GM21529 (cell line): Measurements from ENCODE around the gene S1PR4.
"Not testable (repeated sequence)": the region's sequence is repeated elsewhere in the genome, so short reads cannot be mapped to it uniquely, and the experiment has no call there.

Experiments used
- ATAC-seq: cut with Tn5 transposase; IDR thresholded peaks from one replicate; pipeline ENCODE4 v1.9.1; 2021; ENCODE audit not compliant: unreplicated experiment

S1PR4 gene

GRCh38 chr19:3192684-3193083 is 14.1 kb downstream of the S1PR4 start:
- no peak for ATAC-seq

- no peak for ATAC-seq
Measured at GRCh38 chr19:3193256-3194105, 14.9 kb downstream of the S1PR4 start.

- no peak for ATAC-seq
Measured at GRCh38 chr19:3194106-3195087, 15.8 kb downstream of the S1PR4 start.

- ATAC-seq, result no peak
Measured at GRCh38 chr19:3196064-3196932, 17.7 kb downstream of the S1PR4 start.

- ATAC-seq, result no peak
Measured at GRCh38 chr19:3196933-3197205, 18.3 kb downstream of the S1PR4 start.

GRCh38 chr19:3198901-3199700 is 20.5 kb downstream of the S1PR4 start:
- ATAC-seq, result no peak

- ATAC-seq, result no peak
Measured at GRCh38 chr19:3201072-3201700, 22.6 kb downstream of the S1PR4 start.

- no peak for ATAC-seq
Measured at GRCh38 chr19:3201911-3202310, 23.3 kb downstream of the S1PR4 start.

- ATAC-seq, result no peak
Measured at GRCh38 chr19:3202346-3202745, 23.8 kb downstream of the S1PR4 start.

- ATAC-seq, result not testable (repeated sequence)
Measured at GRCh38 chr19:3202895-3203294, 24.3 kb downstream of the S1PR4 start.

- ATAC-seq, result no peak
Measured at GRCh38 chr19:3203805-3204645, 25.5 kb downstream of the S1PR4 start.

GRCh38 chr19:3204646-3205275 is 26.2 kb downstream of the S1PR4 start:
- ATAC-seq, result no peak

- ATAC-seq, result no peak
Measured at GRCh38 chr19:3206216-3206953, 27.8 kb downstream of the S1PR4 start.

- ATAC-seq, result no peak
Measured at GRCh38 chr19:3207461-3208242, 29.1 kb downstream of the S1PR4 start.

GRCh38 chr19:3208317-3209207 is 30.0 kb downstream of the S1PR4 start:
- ATAC-seq, result no peak
